Activated T-cell treated with anti-CD3 and anti-CD28 coated beads for 24 hours (primary cell): Measurements from ENCODE around the gene FAM181B.

Experiments
- DNase-seq: peaks from one replicate; pipeline ENCODE4 v3.0.0-alpha.2; 2020; ENCODE audit warnings: low read depth

FAM181B gene

DNA sequence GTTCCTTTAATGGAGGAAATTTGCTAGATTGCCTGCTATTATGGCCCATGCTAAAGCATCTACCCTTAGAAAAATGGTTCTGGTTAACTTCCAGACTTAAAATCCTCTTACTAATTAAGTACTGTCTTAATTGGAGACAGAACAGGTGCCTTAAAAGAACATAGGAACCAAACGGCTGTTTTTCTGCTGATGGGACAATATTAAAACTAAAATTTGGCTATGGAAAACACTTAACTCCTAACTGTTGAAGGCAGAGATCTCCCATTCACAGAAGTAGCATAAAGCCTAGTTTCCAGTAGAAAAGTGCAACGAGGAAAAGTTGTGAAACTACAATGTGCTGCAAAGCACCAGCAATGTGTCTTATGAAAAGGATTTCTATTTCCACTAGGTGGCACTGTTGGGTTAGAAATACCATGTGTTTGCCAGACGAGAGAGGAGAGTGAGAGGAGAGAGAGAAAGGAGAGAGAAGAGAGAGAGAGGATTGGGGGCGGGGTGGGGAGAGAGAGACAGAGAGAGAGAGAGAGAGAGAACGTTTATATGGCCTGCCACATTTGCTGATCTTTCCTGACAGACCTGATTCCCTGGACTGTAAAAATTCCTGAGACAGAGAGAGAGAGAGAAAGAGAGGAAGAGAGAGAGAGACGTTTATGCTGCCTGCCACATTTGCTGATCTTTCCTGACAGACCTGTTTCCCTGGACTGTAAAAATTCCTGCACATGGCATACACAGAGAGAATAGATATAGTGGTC lies 51.5 kb downstream of the FAM181B start:
- DNase-seq = no peak

GRCh38 chr11:82680252-82680651 lies 53.4 kb downstream of the FAM181B start:
- DNase-seq = no peak
